ENCODE data around the gene SIK2.
"Not testable (repeated sequence)": the region's sequence is repeated elsewhere in the genome, so short reads cannot be mapped to it uniquely, and the experiment has no call there.

Gene SIK2

GRCh38 chr11:111631024-111631665 lies 28.9 kb downstream of the SIK2 start:
- no peak for DNase-seq

- DNase-seq = no peak
These were observed 29.4 kb downstream of the SIK2 start for GRCh38 chr11:111631666-111632039.

GRCh38 chr11:111632516-111633220 lies 30.4 kb downstream of the SIK2 start:
- no peak for DNase-seq

GRCh38 chr11:111633248-111633647 lies 31.0 kb downstream of the SIK2 start:
- no peak for DNase-seq

GRCh38 chr11:111633756-111634362 lies 31.6 kb downstream of the SIK2 start:
- DNase-seq = no peak

- DNase-seq = no peak
These were observed 32.9 kb downstream of the SIK2 start for GRCh38 chr11:111634981-111635705.

GRCh38 chr11:111635706-111636045 lies 33.4 kb downstream of the SIK2 start:
- DNase-seq = peak; percentile 25

- DNase-seq = no peak
These were observed 35.6 kb downstream of the SIK2 start for GRCh38 chr11:111637885-111638284.

GRCh38 chr11:111639226-111639925 lies 37.1 kb downstream of the SIK2 start:
- DNase-seq = no peak

- no peak for DNase-seq
These were observed 39.2 kb downstream of the SIK2 start for GRCh38 chr11:111641339-111642015.

GRCh38 chr11:111642542-111642941 lies 40.3 kb downstream of the SIK2 start:
- no peak for DNase-seq

GRCh38 chr11:111644922-111645321 lies 42.7 kb downstream of the SIK2 start:
- no peak for DNase-seq

GRCh38 chr11:111645657-111646316 lies 43.5 kb downstream of the SIK2 start:
- no peak for DNase-seq

- DNase-seq = not testable (repeated sequence)
These were observed 49.1 kb downstream of the SIK2 start for GRCh38 chr11:111651336-111651735.

- no peak for DNase-seq
These were observed 49.9 kb downstream of the SIK2 start for GRCh38 chr11:111652184-111652583.

- DNase-seq = no peak
These were observed 52.4 kb downstream of the SIK2 start for GRCh38 chr11:111654601-111655000.

GRCh38 chr11:111655924-111656323 lies 53.7 kb downstream of the SIK2 start:
- no peak for DNase-seq

- DNase-seq = not testable (repeated sequence)
These were observed 55.7 kb downstream of the SIK2 start for GRCh38 chr11:111657905-111658304.

GRCh38 chr11:111658493-111658892 lies 56.2 kb downstream of the SIK2 start:
- not testable (repeated sequence) for DNase-seq

GRCh38 chr11:111659201-111660115 lies 57.2 kb downstream of the SIK2 start:
- no peak for DNase-seq

GRCh38 chr11:111660822-111661221 lies 58.6 kb downstream of the SIK2 start:
- no peak for DNase-seq

Data from OCI-M1 (cell line).